Loucy (cell line): Measurements from ENCODE around the gene ZNF709.
"Not testable (repeated sequence)": the region's sequence is repeated elsewhere in the genome, so short reads cannot be mapped to it uniquely, and the experiment has no call there.

Experiments used
- H2AFZ ChIP-seq: fragments of 200-600 bp; sonication (generic); 2 replicates; pipeline ENCODE4 v1.6.0; 2016; ENCODE audit warnings: antibody characterized with exemption, mild to moderate bottlenecking, low read length, moderate library complexity
- H3F3A ChIP-seq: fragments of 200-600 bp; 2 replicates; pipeline ENCODE4 v1.6.0; 2016; ENCODE audit warnings: antibody characterized with exemption, low read depth, mild to moderate bottlenecking
- H3K27me3 ChIP-seq: fragments of 200-600 bp; sonication (generic); 2 replicates; pipeline ENCODE4 v1.6.1; 2014; ENCODE audit warnings: low read length, mild to moderate bottlenecking; ENCODE audit not compliant: insufficient read depth, poor library complexity, severe bottlenecking
- H3K36me3 ChIP-seq: fragments of 200-600 bp; sonication (generic); 2 replicates; pipeline ENCODE4 v1.6.1; 2016; ENCODE audit warnings: low read length; ENCODE audit not compliant: insufficient read depth
- H3K4me1 ChIP-seq: fragments of 200-600 bp; sonication (generic); 2 replicates; pipeline ENCODE4 v1.5.1; 2014; ENCODE audit warnings: low read length, mild to moderate bottlenecking; ENCODE audit not compliant: insufficient read depth, poor library complexity, severe bottlenecking
- H3K4me2 ChIP-seq: fragments of 200-600 bp; sonication (generic); 2 replicates; pipeline ENCODE4 v1.6.0; 2014; ENCODE audit warnings: antibody characterized with exemption, low read length, low read depth, mild to moderate bottlenecking; ENCODE audit not compliant: poor library complexity, severe bottlenecking
- H3K4me3 ChIP-seq: fragments of 200-600 bp; sonication (generic); 2 replicates; pipeline ENCODE4 v1.5.1; 2014; ENCODE audit warnings: low read length, mild to moderate bottlenecking, mixed read lengths; ENCODE audit not compliant: poor library complexity, severe bottlenecking
- H3K79me2 ChIP-seq: fragments of 200-600 bp; sonication (generic); 2 replicates; pipeline ENCODE4 v1.6.1; 2014; ENCODE audit warnings: low read length; ENCODE audit not compliant: insufficient read depth
- H3K9ac ChIP-seq: fragments of 200-600 bp; sonication (generic); 2 replicates; pipeline ENCODE4 v1.6.0; 2014; ENCODE audit warnings: mild to moderate bottlenecking, low read depth, low read length, moderate library complexity; ENCODE audit not compliant: poor library complexity, severe bottlenecking
- H3K9me2 ChIP-seq: fragments of 200-600 bp; sonication (generic); replicated peaks from 2 replicates; pipeline ENCODE4 v1.6.1; 2016; ENCODE audit warnings: low read depth, low read length, mixed read lengths
- H3K9me3 ChIP-seq: fragments of 200-600 bp; sonication (generic); 2 replicates; pipeline ENCODE4 v1.6.1; 2014; ENCODE audit warnings: mild to moderate bottlenecking, antibody characterized with exemption, low read length, low read depth; ENCODE audit not compliant: insufficient read depth
- H4K20me1 ChIP-seq: fragments of 200-600 bp; sonication (generic); 2 replicates; pipeline ENCODE4 v1.6.0; 2014; ENCODE audit warnings: antibody characterized with exemption, low read length, mild to moderate bottlenecking; ENCODE audit not compliant: insufficient read depth, poor library complexity, severe bottlenecking
- EZH2phosphoT487 ChIP-seq: fragments of 200-600 bp; IDR thresholded peaks from 2 replicates; pipeline ENCODE4 v1.6.1; 2018; ENCODE audit warnings: antibody characterized with exemption, mild to moderate bottlenecking, moderate library complexity, borderline replicate concordance
- TF ChIP-seq, protein P1 (sequence below): fragments of 200-600 bp; sonication (generic); conservative IDR thresholded peaks from 2 replicates; pipeline ENCODE4 v1.5.1; 2014; ENCODE audit warnings: mild to moderate bottlenecking, antibody characterized with exemption, low read length

ZNF709 gene

DNA sequence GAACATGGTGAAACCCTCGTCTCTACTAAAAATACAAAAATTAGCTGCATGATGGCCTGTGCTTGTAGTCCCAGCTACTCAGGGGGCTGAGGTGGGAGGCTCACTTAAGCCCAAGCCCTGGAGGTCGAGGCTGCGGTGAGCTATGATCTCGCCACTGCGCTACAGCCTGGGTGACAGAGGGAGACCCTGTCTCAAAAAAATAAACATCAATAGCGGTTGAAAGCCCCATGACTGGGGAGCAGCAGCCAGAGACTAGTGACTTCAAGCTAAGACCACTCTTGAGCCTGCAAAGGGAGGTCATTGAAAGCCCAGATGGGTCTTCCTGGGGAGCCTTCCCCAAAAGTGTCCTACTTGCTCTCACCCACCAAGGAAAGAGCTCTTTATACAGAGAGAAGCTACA lies 11.9 kb upstream of the ZNF709 start:
- no peaks in the 10 kb centered on the region for H3K9me2 ChIP-seq
- no peak overlapping the region for H2AFZ ChIP-seq
- no peaks in the 10 kb centered on the region for H3F3A ChIP-seq
- H3K79me2 ChIP-seq: no peaks in the 10 kb centered on the region
- H3K4me3 ChIP-seq: no peak overlapping the region
- peaks cover 10% of the 10 kb centered on the region for H3K4me1 ChIP-seq
- no peaks in the 10 kb centered on the region for H4K20me1 ChIP-seq
- H3K9ac ChIP-seq: no peak overlapping the region
- H3K4me2 ChIP-seq: no peak overlapping the region
- H3K27me3 ChIP-seq: no peaks in the 10 kb centered on the region
- no peaks in the 10 kb centered on the region for H3K9me3 ChIP-seq
- TF ChIP-seq, protein P1, sequence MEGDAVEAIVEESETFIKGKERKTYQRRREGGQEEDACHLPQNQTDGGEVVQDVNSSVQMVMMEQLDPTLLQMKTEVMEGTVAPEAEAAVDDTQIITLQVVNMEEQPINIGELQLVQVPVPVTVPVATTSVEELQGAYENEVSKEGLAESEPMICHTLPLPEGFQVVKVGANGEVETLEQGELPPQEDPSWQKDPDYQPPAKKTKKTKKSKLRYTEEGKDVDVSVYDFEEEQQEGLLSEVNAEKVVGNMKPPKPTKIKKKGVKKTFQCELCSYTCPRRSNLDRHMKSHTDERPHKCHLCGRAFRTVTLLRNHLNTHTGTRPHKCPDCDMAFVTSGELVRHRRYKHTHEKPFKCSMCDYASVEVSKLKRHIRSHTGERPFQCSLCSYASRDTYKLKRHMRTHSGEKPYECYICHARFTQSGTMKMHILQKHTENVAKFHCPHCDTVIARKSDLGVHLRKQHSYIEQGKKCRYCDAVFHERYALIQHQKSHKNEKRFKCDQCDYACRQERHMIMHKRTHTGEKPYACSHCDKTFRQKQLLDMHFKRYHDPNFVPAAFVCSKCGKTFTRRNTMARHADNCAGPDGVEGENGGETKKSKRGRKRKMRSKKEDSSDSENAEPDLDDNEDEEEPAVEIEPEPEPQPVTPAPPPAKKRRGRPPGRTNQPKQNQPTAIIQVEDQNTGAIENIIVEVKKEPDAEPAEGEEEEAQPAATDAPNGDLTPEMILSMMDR: no peak
- no peak for TF ChIP-seq EZH2phosphoT487
- H3K36me3 ChIP-seq: no peaks in the 10 kb centered on the region

DNA sequence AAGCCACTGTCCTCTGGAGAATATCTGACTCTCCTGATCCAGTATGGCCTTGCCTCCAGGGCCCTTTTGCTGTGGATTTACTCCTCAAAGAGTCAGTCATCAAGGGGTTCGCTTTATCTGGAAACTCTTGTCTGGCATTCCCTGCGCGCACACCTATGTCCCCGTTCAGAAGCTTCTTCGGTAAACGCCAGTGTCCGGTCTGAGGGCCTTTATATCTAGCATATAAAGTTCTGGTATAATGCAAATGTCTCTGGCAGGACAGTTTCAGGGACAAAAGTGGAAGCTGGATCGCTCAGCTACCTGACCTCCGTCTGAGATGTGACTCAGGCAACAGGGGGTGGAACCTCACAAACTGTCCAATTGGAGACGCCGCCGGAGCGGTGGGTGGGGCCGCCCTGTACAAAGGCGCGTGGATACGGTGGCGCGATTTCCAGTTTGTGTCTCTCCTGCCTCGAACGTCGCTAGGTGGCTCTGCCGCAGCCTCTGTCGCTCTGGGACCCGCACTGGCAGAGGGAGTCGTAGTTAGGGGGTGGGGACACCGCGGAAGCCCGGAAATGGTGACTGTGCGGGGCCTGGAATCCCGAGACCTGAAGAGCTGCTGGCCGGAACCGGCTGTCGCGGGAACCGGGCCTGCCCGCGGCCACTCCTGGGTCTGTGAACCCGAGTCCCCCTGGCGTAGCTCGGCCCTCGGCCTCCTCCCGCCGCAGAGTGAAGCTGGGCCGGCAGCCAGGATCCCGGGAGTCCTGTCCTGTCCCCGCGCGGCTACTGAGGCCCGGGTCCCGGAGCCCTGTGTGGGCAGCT lies 10.6 kb upstream of the ZNF709 start:
- Histone ChIP-seq H3K9ac (peak overlapping the region; percentile 86), H3F3A (no peaks in the 10 kb centered on the region), H3K4me1 (peaks cover 10% of the 10 kb centered on the region), H3K79me2 (no peaks in the 10 kb centered on the region), H2AFZ (peak overlapping the region; percentile 91), H3K9me2 (no peaks in the 10 kb centered on the region), H3K36me3 (no peaks in the 10 kb centered on the region), H3K4me3 (peak overlapping the region; percentile 78), H3K9me3 (no peaks in the 10 kb centered on the region), H4K20me1 (no peaks in the 10 kb centered on the region), H3K4me2 (peak overlapping the region; percentile 76), H3K27me3 (no peaks in the 10 kb centered on the region)
- no peak for TF ChIP-seq EZH2phosphoT487
- TF ChIP-seq, protein P1: peak; percentile 59

DNA sequence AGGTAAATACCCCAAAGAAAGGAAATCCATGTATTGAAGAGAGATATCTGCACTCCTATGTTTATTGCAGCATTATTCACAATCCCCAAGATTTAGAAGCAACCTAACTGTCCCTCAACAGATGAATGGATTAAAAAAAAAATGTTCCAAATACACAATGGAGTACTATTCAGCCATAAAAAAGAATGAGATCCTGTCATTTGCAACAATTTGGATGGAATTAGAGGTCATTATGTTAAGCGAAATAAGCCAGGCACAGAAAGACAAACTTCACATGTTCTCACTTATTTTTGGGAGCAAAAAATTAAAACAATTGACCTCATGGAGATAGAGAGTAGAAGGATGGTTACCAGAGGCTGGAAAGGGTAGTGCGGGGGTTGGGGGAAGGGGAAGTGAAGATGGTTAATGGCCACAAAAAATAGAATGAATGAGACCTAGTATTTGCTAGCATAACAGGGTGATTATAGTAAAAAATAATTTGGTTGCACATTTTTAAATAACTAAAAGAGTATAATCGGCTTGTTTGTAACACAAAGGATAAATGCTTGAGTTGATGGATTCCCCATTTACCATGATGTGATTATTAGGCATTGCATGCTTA lies 9.7 kb upstream of the ZNF709 start:
- Histone ChIP-seq H3K4me2 (peak overlapping the region; percentile 76), H3K79me2 (no peaks in the 10 kb centered on the region), H3K9me3 (no peaks in the 10 kb centered on the region), H3K9ac (peak overlapping the region; percentile 86), H4K20me1 (no peaks in the 10 kb centered on the region), H3K4me3 (peak overlapping the region; percentile 78), H3K36me3 (no peaks in the 10 kb centered on the region), H3K9me2 (no peaks in the 10 kb centered on the region), H3K4me1 (peaks cover 10% of the 10 kb centered on the region), H2AFZ (peak overlapping the region; percentile 91), H3F3A (no peaks in the 10 kb centered on the region), H3K27me3 (no peaks in the 10 kb centered on the region)
- no peak for TF ChIP-seq EZH2phosphoT487
- TF ChIP-seq, protein P1: no peak

DNA sequence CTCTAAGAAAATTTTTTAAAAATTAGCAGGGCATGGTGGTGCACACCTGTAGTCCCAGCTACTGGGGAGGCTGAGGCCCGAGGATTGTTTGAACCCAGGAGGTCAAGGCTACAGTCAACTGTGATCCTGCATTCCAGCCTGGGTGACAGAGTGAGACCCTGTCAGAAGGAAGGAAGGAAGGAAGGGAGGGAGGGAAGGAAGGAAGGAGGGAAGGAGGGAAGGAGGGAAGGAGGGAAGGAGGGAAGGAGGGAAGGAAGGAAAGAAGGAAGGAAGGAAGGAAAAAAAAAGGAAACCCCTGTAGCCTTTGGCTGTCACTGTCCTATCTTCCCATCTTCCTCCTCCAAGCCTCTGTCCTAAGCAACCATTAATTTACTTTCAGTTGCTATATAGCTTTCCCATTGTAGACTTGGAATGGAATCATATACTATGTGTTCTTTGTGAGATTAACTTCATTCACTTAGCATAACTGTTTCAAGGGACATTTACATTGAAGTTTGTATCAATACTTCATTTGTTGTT lies 1.7 kb upstream of the ZNF709 start:
- not testable (repeated sequence) for H3K4me2 ChIP-seq, H3K9ac ChIP-seq, H3K36me3 ChIP-seq, H4K20me1 ChIP-seq, H3K4me3 ChIP-seq, H3F3A ChIP-seq, H2AFZ ChIP-seq, H3K27me3 ChIP-seq, H3K9me3 ChIP-seq, H3K9me2 ChIP-seq
- Histone ChIP-seq H3K79me2 (peaks cover 33% of the 10 kb centered on the region), H3K4me1 (peaks cover 27% of the 10 kb centered on the region)
